Activated CD4-positive, alpha-beta T cell treated with anti-CD3 and anti-CD28 coated beads, Interleukin-2, Interleukin-4, amounts not matched to agents 100 ng/mL and 50 ng/mL, durations not matched to agents 16 hours and 8 hours (primary cell): ENCODE measurements around the gene BNC2.

Experiments used
- DNase-seq: peaks from one replicate; pipeline ENCODE4 v3.0.0-alpha.2; 2020; ENCODE audit warnings: low spot score

Gene BNC2

GRCh38 chr9:16755467-16756160, 114.9 kb downstream of the BNC2 start:
- no peak for DNase-seq

GRCh38 chr9:16754662-16755061, 115.8 kb downstream of the BNC2 start:
- DNase-seq, result no peak

- DNase-seq, result no peak
Observed at GRCh38 chr9:16753256-16753655, 117.2 kb downstream of the BNC2 start.

DNA sequence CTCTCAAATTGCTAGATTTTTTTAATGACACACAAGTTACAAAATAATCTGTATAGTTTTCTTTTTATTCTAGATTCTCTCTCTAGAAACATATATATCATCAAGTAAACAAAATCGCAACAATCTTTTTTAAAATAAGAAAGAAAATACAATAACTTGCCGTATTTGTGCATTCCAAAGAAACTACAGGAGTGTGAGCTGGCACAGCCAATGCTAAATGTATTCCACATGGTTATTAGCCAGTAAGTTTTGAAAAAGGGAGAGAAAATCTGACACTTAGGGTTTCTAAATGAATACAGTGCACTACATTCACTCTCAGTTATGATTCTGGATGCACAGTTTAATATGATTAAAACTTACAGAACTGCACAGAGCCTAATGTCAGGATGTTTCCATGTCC, 117.9 kb downstream of the BNC2 start:
- DNase-seq, result no peak

DNA sequence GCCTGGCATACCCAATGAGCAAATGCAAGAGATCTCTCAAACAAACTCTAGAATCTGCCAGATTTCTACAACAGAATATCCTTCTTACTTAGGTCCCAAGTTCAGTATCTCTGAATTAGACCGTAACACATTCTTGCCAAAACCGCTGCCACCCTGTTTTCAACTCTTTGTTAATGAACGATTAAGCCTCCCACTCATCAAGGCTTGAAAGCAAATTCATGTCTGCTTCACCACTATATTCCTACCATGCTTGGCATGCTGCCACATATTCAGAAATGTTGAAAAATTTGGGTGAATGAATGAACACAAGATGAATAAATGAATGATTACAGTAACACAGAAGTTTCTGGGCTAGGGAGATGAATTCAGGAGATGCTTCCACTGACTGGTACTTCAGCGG, 119.9 kb downstream of the BNC2 start:
- no peak for DNase-seq

GRCh38 chr9:16745359-16745758, 125.1 kb downstream of the BNC2 start:
- DNase-seq, result no peak

GRCh38 chr9:16744394-16744793, 126.1 kb downstream of the BNC2 start:
- DNase-seq, result no peak

- DNase-seq, result no peak
Observed at GRCh38 chr9:16743375-16743774, 127.1 kb downstream of the BNC2 start.

- no peak for DNase-seq
Observed at GRCh38 chr9:16735001-16735400, 135.5 kb downstream of the BNC2 start.

- DNase-seq, result no peak
Observed at GRCh38 chr9:16732546-16732945, 137.9 kb downstream of the BNC2 start.

DNA sequence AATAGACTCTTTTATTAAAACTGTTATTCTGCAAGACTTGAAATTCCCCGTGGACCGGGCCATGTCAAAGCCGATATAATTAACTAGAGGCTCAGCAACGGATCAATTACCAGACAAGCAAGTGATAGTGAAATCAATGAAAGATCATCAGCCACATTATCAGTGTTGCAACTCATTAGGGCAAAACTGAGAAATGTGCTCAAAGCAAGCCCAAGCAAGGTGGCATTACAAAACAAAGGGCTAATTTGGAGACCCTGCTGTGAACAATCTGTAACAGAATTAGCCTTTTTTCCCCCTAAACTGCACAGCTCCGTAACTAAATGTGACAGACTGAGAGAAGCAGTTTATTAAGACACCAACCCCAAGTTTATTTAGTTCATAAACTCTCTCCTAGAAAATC, 140.3 kb downstream of the BNC2 start:
- no peak for DNase-seq

DNA sequence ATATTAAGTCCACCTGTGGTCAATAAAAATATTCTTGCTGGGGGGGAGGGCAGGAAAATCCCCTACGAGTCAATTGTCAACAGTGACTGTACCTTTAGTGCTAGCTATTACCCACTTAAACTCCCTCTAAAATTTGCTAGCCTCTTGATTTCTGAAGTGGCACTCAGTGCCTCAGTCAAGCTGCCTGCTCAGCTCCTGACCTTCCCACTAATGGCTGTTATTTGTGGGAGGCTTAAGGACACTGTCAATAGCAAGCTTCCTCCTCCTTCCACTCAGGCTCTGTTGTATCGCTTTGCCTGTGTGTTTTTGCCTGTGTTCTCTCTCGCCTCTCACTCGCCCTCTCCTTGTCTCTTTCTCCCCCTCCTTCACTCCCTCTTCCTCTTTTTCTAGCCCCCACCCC, 140.8 kb downstream of the BNC2 start:
- DNase-seq, result no peak

DNA sequence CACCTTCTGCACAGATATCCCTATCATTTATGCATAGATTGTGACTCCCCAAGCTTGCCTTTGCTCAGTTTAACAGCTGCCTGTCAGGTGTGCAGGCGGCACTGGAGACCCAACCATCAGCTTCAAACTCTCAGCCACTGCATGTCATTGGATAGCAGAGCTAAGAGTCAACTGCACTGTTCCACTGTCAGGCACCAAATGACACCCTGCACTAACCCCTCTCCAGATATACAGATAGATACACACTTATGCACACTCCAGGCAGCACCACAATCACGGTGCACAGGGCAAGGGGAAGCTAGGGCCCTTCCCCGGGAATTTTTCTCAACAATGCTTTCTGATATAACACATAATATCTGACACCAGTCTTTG, 142.3 kb downstream of the BNC2 start:
- DNase-seq, result no peak

DNA sequence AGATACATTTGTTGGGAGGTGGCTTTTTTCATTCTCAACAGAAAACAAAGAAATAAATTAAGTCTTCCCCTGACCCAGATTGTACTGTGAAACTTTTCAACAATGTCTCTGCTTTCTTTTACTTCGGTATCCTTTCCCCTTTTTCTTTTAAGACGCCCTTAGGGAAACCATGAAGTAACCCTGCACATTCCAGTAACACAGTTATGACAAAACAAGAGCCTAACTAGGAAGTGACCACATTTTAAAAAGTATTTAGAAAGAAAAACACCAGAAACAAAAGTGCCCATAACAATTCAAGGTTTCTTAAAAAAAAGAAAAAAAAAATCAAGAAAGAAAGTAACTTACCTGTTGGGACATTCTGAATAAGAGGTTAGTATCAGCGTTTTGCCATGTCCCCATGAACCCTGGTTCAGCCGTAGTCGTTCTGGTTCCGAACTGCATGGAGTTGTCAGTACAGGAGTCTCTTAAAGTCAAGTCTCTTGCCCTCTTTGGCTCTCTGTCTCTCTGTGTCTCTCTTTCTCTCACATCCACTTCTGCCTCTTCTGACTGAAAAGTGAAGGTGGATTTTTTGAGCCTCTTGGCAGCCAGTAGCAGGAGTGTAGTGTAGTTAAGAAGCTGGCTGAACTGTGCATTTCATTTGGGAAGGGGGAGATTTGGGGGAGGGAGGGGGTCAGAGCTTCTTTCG, 142.9 kb downstream of the BNC2 start:
- no peak for DNase-seq

DNA sequence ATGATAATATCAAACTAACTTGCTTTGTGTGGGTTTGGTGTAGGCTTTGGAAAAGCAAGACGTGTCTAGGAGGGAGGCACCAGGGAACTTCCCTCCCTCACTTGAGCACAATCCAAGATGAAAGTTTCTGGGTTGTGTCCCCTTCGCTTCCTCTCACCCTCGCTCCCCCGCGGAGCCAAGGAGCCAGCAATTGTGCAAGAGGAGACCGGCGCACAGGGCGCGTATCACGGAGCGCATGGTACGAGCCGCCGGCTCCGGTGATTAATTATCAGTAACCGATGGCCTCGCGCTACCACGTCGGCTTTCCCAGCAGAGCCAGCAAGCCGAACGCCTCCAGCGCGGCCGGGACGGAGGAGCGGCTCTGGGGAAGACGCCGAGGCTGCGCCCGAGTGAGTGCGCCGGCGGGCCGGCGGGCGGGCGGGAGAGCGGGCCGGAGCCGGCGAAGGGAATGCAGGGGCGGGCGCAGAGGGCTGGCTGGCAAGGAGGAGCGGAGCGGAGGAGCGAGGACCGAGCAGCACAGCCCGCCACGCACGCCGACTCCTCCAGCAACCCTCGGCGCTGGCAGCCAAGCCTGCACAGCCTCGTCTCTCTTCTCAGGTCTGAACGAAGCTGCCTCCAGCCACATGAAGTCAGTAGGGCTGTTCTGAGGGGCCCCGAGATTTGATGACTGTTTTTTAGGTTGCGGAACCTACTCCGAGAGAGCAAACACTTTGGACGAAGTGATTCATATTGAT, 143.6 kb downstream of the BNC2 start:
- DNase-seq, result no peak

GRCh38 chr9:16726029-16726428, 144.4 kb downstream of the BNC2 start:
- DNase-seq, result no peak

- no peak for DNase-seq
Observed at GRCh38 chr9:16725066-16725465, 145.4 kb downstream of the BNC2 start.

DNA sequence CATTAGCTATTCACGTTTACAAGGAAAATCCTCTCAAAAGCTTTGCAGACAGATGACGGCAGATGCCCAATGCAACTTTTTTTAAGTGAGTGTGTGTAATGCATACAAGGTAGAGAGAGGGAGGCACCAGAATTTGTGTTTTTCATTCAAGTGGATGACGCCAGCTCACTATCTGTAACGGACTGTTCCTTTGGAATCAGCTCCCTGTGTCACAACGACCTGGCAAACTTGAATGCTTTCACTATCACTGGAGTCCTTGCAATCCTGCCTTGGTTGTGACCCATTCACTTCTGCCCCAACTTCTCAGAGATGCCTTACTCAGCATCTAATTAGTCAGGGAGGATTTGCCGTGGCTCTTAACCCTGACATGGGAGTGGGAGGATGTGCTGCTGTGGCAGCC, 148.5 kb downstream of the BNC2 start:
- no peak for DNase-seq

GRCh38 chr9:16720386-16720785, 150.1 kb downstream of the BNC2 start:
- no peak for DNase-seq

GRCh38 chr9:16719921-16720320, 150.5 kb downstream of the BNC2 start:
- no peak for DNase-seq

DNA sequence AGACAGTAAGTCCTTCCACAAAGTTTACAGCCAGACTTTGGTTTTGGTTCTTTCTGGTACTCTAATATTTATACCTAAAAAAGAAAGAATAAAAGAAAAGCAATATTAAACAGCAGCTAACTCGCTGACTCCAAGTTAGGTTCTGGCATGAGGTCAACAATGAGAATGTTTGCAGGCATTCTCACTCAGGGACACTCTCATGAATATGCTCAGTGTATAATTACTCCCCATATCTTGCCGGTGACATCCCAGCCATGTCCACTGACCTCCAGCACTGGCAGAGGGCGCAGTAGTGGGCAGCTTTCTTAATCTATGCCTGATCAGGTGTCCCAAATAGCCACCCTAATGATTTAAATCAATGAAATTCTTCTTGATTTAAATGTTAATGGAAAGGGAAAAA, 151.5 kb downstream of the BNC2 start:
- no peak for DNase-seq

DNA sequence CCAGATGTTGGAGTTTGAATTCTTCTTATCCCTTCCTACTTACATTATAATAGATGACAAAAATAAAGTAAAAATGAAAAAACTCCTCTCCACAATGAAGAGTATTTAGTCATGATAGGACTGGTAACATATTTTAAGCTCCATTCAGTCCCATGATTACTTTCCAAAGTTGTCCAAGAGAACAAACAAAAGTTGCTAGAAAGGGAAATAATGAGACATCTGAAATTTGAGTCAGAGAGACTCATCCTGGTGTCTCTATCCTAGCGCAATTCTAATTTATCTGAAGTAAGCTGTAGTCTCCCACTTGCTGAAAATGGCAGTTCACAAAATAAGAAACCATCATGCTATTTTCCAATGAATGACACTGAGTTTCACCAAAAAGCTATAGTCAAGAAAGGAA, 152.2 kb downstream of the BNC2 start:
- DNase-seq, result no peak

- no peak for DNase-seq
Observed at GRCh38 chr9:16716601-16717000, 153.9 kb downstream of the BNC2 start.
